Measurements from ENCODE around the gene TAGLN2. TPM values are rescaled to one million over a fixed set of nuclear protein-coding genes. Genes with fewer than 3 reads are reported as not detected.
A peak's percentile ranks its signal among the peaks of the same experiment; 100 is the strongest.

TAGLN2 gene
- total and polyA plus RNA-seq, 10 of the 15 experiments (the other 5 are each of a cell fraction or from before 2014, with no cell fraction given) = 155 to 611 (median 363) TPM

DNA sequence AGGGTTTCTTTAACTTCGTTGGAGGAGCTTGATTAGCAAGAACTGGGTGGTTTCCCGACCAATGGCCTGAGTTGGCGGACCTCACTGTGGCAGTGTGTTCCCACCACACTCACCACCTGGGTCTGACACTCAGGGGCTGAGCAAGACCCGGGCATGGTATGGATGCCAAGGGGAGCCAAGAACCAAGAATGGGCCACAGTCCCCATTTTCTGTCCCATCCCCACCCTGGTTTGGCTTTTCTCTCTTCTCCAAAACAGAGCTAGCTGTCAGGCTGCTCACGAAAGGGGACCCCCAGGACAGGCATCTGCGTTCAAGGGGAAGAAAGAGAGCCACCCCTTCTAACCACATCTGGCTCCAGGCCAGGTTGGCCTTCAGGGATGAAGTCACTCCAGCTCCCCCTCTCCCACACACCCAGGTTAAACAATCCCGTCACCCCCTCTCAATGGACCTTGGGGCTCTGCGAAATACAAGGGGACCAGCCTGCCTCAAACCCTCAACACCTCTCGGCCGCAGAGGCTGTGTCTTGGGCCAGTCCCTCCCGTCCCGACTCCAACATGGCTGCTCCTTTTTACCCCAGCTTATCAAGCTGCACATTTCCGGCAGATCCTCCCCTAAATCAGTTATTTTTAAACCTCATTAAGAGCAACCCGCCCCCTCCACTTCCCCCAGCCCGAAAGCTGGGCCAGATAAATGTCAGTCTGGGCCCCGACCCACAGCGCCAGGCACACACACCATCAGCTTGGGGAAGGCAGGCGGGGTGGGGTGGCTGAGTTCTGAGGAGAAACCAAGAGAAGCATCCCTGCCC lies 3.4 kb downstream of the TAGLN2 start:
- FAIRE-seq = peak; percentile 13
- peaks cover 27% of the 10 kb centered on the region for H3K4me1 ChIP-seq (ENCODE audit: control insufficient read depth, insufficient read depth, low read length)
- TF ChIP-seq E2F8 (IDR thresholded peaks at IDR 0.05; ENCODE audit: low read depth, partially characterized antibody) (no peak), E4F1 (IDR thresholded peaks at IDR 0.05; ENCODE audit: borderline replicate concordance, partially characterized antibody) (no peak), SIN3A (IDR thresholded peaks at IDR 0.05; ENCODE audit: low read depth, low read length) (peak; percentile 13; the same call in 1 of the 2 replicates), CHD2 (IDR thresholded peaks at IDR 0.05; ENCODE audit: borderline replicate concordance, low read depth, low read length) (no peak), NR2F1 (conservative IDR thresholded peaks at IDR 0.05) (peak; percentile 16; the same call in 1 of the 2 replicates), ASH2L (IDR thresholded peaks at IDR 0.05; ENCODE audit: borderline replicate concordance, low read depth) (no peak), TCF12 (IDR thresholded peaks at IDR 0.05; ENCODE audit: low read depth, low read length) (no peak; the same call in 1 of the 2 replicates), ZNF384 (IDR thresholded peaks at IDR 0.05; ENCODE audit: borderline replicate concordance, low read depth, low read length) (no peak)
- TF ChIP-seq, protein P1, sequence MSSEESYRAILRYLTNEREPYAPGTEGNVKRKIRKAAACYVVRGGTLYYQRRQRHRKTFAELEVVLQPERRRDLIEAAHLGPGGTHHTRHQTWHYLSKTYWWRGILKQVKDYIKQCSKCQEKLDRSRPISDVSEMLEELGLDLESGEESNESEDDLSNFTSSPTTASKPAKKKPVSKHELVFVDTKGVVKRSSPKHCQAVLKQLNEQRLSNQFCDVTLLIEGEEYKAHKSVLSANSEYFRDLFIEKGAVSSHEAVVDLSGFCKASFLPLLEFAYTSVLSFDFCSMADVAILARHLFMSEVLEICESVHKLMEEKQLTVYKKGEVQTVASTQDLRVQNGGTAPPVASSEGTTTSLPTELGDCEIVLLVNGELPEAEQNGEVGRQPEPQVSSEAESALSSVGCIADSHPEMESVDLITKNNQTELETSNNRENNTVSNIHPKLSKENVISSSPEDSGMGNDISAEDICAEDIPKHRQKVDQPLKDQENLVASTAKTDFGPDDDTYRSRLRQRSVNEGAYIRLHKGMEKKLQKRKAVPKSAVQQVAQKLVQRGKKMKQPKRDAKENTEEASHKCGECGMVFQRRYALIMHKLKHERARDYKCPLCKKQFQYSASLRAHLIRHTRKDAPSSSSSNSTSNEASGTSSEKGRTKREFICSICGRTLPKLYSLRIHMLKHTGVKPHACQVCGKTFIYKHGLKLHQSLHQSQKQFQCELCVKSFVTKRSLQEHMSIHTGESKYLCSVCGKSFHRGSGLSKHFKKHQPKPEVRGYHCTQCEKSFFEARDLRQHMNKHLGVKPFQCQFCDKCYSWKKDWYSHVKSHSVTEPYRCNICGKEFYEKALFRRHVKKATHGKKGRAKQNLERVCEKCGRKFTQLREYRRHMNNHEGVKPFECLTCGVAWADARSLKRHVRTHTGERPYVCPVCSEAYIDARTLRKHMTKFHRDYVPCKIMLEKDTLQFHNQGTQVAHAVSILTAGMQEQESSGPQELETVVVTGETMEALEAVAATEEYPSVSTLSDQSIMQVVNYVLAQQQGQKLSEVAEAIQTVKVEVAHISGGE (CRISPR knock-in tag; IDR thresholded peaks at IDR 0.05) = no peak
- TF ChIP-seq, protein P2, sequence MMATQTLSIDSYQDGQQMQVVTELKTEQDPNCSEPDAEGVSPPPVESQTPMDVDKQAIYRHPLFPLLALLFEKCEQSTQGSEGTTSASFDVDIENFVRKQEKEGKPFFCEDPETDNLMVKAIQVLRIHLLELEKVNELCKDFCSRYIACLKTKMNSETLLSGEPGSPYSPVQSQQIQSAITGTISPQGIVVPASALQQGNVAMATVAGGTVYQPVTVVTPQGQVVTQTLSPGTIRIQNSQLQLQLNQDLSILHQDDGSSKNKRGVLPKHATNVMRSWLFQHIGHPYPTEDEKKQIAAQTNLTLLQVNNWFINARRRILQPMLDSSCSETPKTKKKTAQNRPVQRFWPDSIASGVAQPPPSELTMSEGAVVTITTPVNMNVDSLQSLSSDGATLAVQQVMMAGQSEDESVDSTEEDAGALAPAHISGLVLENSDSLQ (IDR thresholded peaks at IDR 0.05) = peak; percentile 21; the same call in 1 of the 2 replicates

More for the DNA sequence above, 3.4 kb downstream of the TAGLN2 start:
- in situ Hi-C loops (cut with MboI) = no loop called here
- no peaks in the 10 kb centered on the region for H4K20me1 ChIP-seq (ENCODE audit: control insufficient read depth, insufficient read depth)
- intact Hi-C loops (cut with micrococcal nuclease; ENCODE audit: unreplicated experiment) = loop anchor here (10.0 kb wide), 1 partner anchor 847 kb away; the partner anchor contains the start of gene AIM2
- no peak overlapping the region for H2AFZ ChIP-seq (ENCODE audit: control insufficient read depth, low read depth, low read length)
- WGBS (ENCODE audit: insufficient coverage, insufficient replicate concordance, low lambda C conversion rate, missing lambda C conversion rate) = 2% methylated on average over 18 of the region's 18 CpGs
- ChIA-PET CTCF (interaction anchor here (0.8 to 22.4 kb wide), 10 partner anchors 13 to 124 kb away, joined by 3 to 422 read pairs (median 4); no protein-coding TSS in a partner anchor), SMC1A (ENCODE audit: uncharacterized antibody, unreplicated experiment) (interaction anchor here (1.3 to 8.1 kb wide), 5 partner anchors 13 to 123 kb away, joined by 3 to 83 read pairs (median 10); no protein-coding TSS in a partner anchor), POLR2A (interaction anchor here (1.1 to 5.2 kb wide), 9 partner anchors 12 to 845 kb away, joined by 3 to 25 read pairs (median 8); partner anchors contain the start of genes AIM2, DCAF8, PEA15 and PIGM), RAD21 (ENCODE audit: unreplicated experiment) (interaction anchor here (0.8 to 7.5 kb wide), 8 partner anchors 10 to 122 kb away, joined by 3 to 94 read pairs (median 4); partner anchors contain the start of genes IGSF9 and PIGM)
- peaks cover 8 to 28% of the 10 kb centered on the region in 2 experiments; a peak in 3 of 4 replicates for H3K36me3 ChIP-seq (ENCODE audit: control insufficient read depth in 2 of 2, insufficient read depth in 2 of 2, low read length in 1 of 2)
- H3K4me2 ChIP-seq (ENCODE audit: control insufficient read depth, insufficient read depth) = peak overlapping the region; percentile 68
- no peaks in the 10 kb centered on the region for H3K27me3 ChIP-seq (replicated peaks in 1 of 2; ENCODE audit: control insufficient read depth in 2 of 2, insufficient read depth in 2 of 2, low read length in 1 of 2)
- H3K27ac ChIP-seq (ENCODE audit: control insufficient read depth, insufficient read depth) = peak overlapping the region; percentile 82
- peaks cover 61% of the 10 kb centered on the region for H3K79me2 ChIP-seq (ENCODE audit: control insufficient read depth, insufficient read depth, low read length)
- DNase-seq (ENCODE audit: low read depth, low spot score) (no peak), ATAC-seq (peak; percentile 13)
- BruUV-seq (replicated peaks) = no TSS peak
- H3K4me3 ChIP-seq = peak overlapping the region; percentile 82
- H3K9ac ChIP-seq (ENCODE audit: control insufficient read depth, insufficient read depth, low read length) = peak overlapping the region; percentile 84
- no peaks in the 10 kb centered on the region for H3K9me3 ChIP-seq (replicated peaks; ENCODE audit: control insufficient read depth, insufficient read depth, low read length)

All from GM12878 (cell line).